ENCODE data around the gene ELAPOR1.
"Not testable (repeated sequence)": the region's sequence is repeated elsewhere in the genome, so short reads cannot be mapped to it uniquely, and the experiment has no call there.

ELAPOR1 gene

DNA sequence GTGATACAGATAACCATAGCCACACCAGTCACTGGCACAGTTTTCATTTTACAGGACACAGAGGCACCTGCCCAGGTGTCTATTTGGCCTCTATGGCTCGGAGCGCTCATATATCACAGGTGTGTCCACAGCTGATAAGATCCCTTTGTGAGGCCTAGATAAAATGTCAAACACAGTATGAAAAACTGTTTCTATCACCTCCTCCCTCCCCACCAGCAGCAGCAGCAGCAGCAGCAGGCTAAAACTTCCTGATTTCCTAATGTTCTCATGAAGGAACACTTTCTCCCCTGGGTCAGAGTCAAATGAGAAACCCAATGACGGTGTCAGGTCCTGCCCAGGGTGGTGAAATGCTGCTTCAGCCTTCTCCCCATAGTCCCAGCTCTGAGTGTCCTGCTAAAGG, 24.4 kb downstream of the ELAPOR1 start:
- no peak for DNase-seq (ENCODE audit: low read depth)

DNA sequence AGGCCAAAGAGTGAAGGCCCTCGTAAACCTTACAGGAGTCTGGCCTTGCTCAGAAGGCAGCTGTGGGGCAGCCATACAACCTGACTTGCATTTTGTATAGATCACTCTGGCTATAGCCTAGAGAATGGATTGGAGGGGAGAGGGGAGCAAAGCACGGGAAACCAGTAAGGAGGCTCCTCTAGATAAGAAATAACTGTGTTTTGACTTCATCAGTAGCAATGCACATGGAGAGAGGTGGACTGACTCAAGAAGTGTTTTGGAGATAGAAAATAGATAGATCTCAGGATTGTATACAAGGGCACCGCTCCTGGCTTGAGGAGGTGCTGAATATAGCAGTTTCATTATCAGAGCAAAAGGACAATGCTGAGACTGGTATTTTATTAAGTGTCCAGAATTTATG, 26.5 kb downstream of the ELAPOR1 start:
- no peak for DNase-seq (ENCODE audit: low read depth)

DNA sequence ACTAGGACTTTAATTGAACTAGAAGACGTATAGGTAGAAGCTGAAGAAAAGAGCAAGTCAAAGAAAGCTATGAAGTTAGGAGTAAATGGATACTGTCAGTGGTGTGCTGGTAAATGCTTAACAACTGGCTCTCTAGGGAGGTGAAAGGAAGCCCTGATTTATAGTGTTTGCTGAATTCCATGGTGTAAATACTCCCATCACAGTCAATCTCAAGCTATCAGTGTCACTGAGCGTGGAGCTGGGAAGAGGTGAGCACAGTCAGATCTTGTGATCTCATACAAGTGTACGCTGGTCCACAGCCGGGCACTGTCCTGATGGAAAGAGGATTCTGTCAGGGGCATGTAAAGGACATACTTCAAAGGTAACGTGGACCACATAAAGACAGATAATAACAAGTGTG, 28.3 kb downstream of the ELAPOR1 start:
- DNase-seq (ENCODE audit: low read depth): no peak

DNA sequence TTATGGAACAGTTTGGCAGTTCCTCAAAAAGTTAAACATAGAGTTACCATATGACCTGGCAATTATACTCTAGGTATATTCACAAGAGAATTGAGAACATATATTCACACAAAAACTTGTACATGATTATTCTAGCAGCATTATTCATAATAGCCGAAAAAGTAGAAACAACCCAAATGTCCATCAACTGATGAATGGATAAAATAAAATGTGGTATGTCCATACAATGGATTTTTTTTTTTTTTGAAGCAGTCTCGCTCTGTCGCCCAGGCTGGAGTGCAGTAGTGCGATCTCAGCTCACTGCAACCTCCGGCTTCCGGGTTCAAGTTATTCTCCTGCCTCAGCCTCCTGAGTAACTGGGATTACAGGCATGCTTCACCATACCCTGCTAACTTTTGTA, 28.8 kb downstream of the ELAPOR1 start:
- DNase-seq (ENCODE audit: low read depth): not testable (repeated sequence)

DNA sequence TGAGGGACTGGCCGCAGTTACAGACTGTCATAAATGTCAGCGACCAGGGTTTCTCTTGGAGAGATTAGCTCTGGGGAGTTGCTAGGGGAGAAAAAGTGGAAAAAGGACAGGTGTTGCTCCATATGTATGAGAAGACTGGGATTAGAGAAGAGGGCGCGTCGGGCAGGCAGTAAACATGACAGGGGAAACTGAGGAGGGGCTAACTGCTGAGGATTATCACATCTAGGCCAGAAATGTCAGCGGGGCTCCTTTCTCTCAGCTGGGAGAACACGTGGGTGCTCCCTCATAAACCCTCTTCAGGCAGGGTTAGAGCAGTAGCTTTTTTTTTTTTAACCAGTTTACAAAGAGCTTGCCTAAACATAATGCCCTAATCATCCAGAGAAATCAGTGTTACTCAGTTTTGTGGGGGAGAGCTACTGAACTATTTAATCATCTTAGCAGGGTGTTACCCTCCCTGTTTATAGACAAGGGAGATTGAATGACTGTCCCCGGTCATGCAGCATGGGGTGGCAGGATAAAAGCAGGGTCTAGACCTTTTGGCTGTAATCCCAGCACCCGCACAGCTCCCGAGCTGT, 35.2 kb downstream of the ELAPOR1 start:
- DNase-seq (ENCODE audit: low read depth): no peak

DNA sequence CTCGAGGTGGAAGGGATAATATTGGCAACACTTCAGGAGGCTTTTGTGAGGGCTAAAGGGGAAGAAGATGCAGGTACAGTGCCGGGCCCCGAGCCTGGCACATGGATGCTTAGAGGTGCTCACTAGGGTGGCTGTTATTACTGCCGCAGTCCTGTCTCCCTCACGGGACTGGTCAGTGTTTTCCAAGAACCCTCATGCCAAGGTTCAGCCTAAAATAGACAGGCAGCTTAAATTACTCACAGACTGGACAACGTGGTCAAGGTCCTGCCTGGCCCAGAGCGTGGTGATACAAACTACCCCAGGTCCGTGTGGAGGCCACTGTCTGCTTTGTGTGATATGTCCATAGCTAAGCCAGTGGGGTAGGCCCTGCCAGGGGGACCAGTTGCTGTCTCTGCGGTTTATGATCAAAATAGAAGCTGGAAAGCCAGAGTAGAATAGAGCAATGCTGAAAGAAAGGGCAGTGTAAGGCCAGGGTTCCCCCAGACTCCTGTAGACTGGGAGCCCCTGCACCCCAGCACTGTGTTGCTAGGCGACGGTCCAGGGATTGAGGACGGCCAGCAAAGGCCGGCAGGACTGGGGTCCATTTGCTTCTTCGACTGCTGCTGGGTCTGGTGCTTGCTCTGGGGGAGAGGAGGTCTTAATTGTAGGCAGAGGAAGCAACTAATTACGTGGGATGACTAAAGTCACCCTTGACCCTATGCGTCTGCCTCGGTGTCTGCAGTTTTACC, 36.1 kb downstream of the ELAPOR1 start:
- no peak for DNase-seq (ENCODE audit: low read depth)

DNA sequence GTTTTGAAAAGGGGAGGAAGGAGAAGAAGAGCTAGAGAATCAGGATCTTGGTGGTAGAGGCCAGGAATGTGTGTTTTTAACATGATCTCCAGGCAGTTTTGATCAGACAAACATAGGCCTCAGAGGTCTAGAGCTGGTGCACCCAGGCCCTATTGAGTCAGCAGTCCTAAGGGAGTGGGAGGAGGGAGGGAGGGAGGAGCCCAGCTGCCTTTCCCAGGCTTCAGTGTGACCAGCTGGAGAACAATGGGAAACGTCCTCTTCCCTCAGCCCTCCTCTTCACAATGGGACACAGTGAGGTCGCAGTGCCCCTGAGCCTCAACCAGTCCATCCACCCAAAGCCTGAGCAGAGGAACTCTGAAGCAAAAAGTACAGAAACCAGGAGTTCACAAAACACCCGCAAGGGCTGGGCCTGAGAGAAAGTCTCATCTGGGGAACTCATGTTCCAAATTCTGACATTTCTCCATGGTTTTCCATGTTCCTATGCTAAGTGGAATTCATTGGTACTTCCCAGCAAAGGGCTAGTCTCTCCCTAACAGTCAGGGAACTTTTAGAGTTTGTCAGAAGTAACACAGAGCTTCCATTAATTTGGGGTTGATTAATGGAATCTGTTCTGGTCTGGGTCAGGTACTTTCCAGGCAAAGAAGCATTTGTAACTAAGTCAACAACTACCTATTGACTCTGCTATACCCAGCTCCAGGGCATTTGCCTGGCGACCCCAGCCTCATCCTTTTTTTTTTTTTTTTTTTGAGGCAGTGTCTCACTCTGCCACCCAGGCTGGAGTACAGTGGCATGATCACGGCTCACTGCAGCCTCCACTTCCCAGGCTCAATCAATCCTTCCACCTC, 37.5 kb downstream of the ELAPOR1 start:
- DNase-seq (ENCODE audit: low read depth): no peak

DNA sequence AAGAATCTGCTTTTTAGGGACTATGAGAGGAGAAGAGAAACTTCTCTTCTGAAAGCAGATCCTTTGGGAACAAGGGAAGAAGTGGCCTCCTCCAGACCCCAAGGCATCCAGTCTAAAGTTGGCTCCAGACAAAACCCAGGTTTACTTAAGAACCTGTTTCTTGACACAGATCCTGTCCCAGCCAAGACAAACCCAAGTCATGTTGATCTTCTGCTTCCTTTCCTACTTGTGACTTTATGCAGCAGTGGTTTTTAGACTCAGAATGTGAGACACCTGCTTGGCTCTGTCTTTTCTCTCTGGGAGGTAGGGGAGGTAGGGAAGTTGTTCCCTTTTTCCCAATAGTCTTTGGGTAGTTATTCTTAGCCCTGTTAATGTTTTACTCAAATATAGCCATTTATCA, 38.3 kb downstream of the ELAPOR1 start:
- no peak for DNase-seq (ENCODE audit: low read depth)

DNA sequence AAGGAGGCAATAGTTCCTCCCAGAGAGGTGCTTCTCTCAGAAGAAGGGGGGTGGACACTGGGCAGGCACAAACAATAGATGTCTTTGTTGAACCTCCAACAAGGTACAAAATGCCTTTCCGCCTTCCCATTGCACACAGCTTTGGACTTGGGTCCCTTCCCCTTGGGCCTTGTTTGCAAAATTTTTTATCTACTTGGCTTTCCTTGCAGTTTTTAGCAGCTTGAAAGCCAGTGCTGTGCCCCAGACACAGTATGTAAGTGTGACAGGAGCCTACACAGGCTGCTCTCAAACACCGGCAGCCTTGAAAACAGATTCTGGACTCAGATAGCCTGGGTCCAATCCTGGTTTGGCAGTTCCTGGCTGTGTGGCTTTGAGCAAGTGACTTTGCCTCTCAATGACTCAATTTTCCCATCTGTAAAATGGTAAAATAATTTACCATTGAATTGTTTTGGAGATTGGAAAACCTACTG, 43.0 kb downstream of the ELAPOR1 start:
- DNase-seq (ENCODE audit: low read depth): no peak

DNA sequence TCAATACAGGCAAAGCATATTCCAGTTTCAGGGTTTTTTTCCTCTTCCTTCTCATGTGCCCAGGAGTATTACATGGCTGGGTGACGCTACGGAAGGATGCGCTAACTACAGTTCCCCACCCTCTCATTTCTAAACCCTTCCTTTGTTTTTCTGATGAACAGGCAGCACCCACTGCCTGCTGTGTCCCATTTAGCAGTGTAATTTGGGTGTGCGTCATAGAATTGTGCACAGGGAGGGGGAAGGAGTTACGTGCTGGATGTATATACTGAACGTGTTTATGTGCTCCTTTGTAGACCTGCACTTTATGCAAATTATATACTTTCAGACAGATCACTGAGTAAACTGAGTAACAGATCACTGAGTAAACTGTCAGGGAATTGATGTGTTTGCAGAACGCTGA, 44.5 kb downstream of the ELAPOR1 start:
- no peak for DNase-seq (ENCODE audit: low read depth)

DNA sequence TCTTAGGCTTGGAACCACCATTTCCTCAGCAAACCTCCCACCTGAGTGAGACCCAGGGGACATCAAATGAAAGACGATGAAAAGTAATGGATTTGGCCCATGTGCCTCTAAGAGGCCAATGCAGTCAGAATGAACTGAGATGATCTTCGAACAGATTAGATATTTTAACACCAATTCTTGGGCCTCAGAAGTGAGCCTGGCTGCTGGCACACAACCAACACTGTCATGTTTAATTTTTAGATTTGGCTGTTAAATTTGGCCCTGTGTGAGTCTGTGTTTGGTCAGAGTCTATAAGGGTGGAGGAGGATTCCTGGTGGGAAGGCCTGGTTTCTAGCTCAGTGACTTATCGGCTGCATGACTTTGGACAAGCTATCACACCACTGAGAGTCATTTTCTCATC, 45.4 kb downstream of the ELAPOR1 start:
- DNase-seq (ENCODE audit: low read depth): no peak

DNA sequence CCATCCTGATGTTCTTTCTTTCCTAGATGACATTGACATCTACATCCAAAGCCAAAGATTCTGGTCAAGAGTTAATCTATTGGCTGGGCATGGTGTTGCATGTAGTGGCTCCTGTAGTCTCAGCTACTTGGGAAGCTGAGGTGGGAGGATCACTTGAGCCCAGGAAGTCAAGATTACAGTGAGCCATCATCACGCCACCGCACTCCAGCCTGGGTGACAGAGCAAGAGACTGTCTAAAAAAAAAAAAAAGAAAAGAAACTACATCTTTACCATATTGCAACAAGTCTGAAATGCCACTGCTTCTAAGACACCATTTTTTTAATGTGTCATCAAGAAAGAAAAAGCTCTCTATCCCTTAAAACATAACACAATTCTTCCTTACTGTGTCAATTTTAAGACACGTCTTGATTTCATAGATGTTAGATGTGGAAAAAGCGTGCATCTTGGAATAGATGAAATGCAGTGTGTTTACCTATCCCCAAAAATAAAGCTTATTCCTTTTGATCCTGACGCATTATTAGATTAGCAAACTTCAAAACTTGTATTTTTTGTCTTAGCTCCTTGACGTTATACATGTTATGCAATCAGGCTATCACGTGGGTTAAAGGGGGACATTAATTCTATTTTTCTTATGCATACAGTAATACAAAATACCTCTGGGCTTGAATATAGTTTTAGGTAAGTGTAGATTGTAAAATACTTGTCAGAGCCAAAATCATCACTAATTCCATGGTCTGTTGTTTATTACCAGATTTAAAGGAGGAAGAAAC, 46.3 kb downstream of the ELAPOR1 start:
- DNase-seq (ENCODE audit: low read depth): no peak

DNA sequence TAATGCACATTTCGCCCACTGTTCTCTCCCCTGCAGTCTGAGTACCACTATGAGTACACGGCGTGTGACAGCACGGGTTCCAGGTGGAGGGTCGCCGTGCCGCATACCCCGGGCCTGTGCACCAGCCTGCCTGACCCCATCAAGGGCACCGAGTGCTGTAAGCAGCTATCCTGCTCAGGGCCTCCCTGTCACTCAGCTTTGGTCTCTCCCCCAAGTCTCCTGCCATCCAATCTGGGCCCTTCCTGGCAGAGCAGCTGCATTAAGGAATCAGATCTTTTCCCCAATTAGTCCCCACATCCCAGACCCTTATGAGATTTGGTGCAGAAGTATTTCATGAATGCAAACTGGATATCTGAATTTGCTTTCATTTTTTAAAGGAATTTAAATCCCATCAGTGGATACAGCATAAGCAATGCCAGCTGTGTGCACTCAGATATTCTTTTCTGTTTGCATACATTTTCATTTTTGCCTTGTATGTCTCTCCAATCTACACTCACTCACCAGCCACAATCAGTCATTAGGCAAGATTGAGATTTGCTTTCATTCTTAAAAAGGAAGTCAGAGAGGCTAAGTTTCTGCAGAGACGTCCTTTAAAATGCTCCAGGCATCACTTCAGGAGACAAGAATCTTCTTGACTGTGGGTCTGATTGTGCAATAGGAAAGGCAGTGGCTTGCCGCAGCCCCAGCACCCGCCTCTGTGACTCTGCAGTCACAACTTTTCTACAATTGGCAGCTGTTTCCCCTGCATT, 48.1 kb downstream of the ELAPOR1 start:
- no peak for DNase-seq (ENCODE audit: low read depth)

DNA sequence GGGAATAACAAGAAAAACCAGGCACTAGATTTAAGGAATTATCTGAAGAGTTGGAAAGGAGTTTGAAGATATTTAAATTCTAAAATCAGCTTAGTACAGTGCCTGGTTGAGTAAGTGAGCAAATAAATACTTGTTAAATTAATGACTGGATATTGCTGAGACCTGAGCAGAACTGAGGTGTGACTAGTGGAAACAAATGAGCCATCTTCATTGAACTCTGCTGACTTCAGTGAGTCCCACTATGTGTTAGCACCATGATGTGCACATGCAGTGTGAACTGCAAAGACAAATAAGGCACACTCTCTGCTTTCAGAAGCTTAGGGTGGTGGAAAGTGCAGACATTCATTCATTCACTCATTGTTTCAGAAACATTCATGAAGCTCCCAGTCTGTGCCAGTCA, 48.7 kb downstream of the ELAPOR1 start:
- DNase-seq (ENCODE audit: low read depth): no peak

DNA sequence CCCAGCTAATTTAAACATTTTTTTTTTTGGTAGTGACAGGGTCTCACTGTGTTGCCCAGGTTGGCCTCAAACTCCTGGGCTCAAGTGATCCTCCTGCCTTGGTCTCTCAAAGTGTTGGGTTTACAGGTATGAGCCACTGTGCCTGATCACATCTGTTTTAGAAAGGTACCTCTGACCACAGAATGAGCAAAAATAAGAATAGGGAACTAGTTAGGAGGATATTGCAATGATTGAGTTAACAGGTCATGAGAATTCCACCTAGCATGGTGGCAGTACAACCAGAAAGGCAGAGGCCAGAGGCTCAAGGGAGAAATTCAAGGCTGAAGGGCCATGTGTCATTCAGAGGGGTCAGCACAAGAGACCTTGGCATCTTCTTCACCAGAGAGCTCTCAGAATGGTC, 49.6 kb downstream of the ELAPOR1 start:
- no peak for DNase-seq (ENCODE audit: low read depth)

Measured in stimulated activated CD8-positive, alpha-beta memory T cell treated with anti-CD3 and anti-CD28 coated beads, Interleukin-15, amount 100 ng/mL, for 1 hour (primary cell).